ENCODE data around the gene OR1F1.
"Not testable (repeated sequence)": the region's sequence is repeated elsewhere in the genome, so short reads cannot be mapped to it uniquely, and the experiment has no call there.

OR1F1 gene

DNA sequence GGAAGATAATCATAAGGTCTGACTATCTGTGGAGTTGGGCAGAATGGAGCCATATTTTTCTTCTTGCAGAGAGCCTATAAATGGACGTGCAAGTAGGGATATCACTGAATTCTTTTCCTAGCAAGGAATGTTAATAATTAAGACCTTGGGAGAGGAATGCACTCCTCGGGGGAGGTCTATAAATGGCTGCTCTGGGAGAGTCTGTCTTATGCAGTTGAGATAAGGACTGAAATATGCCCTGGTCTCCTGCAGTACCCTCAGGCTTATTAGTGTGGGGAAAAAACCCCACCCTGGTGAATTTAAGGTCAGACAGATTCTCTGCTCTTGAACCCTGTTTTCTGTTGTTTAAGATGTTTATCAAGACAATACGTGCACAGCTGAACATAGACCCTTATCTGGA is 17.9 kb downstream of the OR1F1 start:
- not testable (repeated sequence) for DNase-seq

DNA sequence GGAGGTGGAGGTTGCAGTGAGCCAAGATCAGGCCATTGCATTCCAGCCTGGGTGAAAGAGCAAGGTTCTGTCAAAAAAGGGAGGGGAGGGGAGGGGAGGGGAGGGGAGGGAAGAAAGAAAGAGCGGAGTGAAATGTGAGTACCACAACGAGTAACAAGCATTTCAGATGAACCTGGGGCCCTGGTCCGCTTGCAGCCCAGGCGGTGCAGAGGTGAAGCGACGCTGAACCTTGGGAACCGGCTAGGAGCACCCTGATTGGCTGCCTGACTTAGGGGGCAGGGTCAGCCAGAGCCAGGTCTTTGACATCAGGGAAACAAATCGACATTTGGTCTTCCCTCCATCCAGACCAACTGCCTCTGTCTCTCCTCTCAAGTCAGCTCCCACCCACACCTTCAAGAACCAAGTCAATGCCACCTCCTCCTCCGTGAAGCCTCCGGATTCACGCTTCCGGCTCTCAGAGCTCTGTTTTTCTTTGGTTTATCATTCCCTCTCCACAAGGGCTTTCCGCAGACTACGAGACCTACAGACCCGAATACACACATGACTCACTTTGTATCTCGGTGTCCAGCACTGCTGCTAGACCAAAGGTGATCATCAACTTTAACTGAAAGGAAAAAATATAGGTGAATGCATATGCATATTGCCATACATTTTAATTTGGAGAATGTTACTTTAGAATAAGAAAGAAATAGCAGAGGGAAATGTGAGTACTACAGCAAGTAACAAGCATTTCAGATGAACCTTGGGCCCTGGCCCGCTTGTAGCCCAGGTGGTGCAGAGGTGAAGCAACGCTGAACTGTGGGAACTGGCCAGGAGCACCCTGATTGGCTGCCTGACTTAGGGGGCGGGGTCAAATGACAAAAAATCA is 19.3 kb downstream of the OR1F1 start:
- no peak for DNase-seq

DNA sequence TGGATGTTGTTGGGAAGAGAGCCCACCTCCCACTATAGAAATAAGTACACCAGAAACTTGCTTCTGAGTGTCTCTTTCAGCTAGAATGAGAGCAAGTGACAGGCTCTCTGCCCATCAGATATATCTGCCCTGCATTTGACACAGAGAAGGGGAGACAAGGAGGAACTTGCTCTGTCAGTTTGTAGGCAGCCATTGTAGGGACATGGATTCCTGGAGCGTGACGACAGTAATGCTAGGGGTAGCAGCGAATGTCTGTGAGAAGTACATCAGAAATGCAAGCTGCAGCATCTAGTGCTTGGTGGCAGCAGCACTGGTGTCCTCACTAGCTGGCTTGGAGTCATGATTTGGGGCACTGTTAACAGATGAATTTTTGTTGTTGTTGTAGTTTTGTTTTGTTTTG is 24.0 kb downstream of the OR1F1 start:
- no peak for DNase-seq

DNA sequence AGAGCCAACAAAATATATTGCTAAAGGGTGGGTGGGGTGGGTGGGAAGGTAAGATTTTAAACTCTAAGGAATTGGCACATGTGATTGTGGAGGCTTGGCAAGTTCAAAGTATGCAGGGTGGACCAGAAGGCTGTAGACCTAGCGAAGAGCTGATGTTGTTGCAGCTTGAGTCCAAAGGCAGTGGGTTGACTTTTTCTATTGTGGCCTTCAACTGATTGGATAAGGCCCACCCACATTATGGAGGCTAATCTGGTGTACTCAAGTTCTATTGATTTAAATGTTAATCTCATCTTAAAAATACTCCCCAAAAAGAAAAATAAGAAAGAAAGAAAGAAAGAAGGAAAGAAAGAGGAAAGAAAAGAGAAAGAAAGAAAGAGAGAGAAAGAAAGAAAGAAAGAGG is 24.6 kb downstream of the OR1F1 start:
- DNase-seq: no peak

DNA sequence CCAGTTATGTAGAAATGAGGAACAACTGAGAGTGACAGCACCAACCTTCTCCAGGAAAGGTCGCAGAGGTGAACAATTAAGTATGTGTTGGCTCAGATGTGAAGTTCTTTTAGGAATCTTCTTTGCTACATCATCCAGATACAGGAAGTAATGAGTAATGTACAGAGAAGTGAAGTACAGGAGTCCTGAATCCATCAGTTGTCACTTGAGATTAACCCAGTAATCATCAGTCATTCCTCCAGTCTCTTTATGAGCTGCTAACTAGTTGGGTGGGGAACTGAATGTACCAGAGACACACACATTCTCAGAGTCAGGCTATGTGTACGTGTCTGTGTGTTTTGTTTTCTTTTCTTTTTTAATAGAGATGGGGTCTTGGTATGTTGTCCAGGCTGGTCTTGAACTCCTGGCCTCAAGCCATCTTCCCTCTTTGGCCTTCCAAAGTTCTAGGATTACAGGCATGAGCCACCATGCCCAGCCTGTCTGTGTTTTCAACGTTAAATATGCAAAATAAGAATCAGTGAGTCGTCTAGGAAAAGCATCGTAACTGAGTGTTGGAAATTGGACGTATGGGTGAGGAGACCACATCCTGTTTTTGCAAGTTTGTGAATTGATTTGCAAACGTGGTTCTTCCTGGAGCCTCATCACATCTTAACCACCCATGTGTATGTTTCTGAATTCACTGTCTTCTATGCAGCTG is 27.0 kb downstream of the OR1F1 start:
- peak; percentile 60 to 61 for DNase-seq

DNA sequence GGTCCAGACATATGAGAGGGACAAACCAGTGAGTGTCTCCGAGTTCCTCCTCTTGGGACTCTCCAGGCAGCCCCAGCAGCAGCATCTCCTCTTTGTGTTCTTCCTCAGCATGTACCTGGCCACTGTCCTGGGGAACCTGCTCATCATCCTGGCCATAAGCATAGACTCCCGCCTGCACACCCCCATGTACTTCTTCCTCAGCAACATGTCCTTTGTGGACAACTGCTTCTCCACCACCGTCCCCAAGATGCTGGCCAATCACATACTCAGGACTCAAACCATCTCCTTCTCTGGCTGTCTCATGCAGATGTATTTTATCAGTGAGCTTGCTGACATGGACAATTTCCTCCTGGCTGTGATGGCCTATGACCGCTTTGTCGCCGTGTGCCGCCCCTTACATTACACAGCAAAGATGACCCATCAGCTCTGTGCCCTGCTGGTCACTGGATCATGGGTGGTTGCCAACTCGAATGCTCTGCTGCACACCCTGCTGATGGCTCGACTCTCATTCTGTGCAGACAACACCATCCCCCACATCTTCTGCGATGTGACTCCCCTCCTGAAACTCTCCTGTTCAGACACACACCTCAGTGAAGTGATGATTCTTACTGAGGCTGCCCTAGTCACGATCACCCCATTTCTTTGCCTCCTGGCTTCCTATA is 27.7 kb downstream of the OR1F1 start:
- DNase-seq: no peak

DNA sequence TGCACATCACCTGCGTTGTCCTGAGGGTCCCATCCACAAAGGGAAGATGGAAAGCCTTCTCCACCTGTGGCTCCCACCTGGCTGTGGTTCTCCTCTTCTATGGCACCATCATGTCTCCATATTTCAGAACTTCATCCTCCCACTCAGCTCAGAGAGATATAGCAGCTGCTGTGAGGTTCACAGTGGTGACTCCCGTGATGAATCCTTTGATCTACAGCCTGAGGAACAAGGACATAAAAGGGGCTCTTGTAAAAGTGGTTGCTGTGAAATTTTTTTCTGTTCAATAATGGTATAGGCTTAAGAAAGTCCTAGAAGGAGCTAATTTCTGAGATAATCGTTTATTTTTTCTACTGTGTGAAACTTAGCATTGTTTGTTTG is 28.2 kb downstream of the OR1F1 start:
- no peak for DNase-seq

DNA sequence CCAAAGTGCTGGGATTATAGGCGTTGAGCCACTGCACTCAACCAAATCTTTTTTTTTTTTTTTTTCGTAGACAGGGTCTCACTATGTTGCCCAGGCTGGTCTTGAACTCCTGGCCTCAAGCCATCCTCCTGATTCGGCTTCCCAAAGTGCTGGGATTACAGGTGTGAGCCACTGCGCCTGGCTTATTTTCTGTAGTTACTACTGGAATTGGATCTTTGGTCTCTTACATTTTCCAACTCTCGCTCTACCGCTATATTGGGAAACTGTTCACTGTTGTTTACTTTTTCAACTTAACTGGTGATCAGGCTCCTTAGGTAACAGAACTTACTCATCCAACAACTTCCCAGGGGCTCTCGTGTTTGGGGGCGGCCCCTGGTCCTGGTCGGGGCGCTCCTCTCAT is 32.8 kb downstream of the OR1F1 start:
- DNase-seq: no peak

DNA sequence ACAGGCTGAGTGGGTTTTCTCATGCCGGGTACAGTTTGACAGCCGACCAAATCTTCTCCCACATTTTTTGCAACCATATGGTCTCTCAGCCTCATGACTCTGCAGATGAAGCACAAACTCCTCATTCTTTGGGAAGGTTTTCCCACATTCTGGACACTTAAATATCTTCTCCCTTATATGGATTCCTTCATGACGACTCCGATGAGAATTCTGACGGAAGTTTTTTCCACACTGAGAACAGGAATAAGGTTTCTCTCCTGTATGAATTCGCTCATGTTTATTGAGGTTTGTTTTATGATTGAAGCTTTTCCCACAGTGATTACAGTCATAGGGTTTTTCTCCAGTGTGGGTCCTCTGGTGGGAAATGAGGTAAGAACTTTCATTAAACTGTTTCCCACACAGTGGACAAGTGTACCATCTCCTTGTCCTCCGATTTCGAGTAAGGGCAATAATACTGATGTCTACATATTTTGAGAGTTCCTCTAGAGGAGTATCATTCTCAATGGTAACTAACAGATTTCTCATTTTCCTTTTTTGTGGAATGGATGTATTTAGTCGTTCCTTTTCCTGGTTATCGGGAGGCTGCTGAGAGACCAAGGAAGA is 36.0 kb downstream of the OR1F1 start:
- DNase-seq: no peak

DNA sequence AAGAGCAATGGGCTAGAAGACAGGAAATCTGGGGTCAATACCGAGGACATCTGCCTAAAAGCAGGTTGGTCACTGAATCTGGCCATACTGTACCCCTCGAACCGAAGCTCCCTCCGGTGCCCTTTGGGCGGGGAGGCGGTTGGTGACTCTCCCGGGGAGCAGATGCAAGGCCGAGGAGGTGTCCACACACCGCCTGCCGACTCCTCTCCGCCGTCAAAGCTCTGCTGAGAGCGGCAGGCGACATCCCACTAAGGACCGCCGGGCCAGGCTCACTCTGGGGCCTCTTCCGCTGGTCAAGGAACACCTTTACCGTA is 46.5 kb downstream of the OR1F1 start:
- DNase-seq: no peak

DNA sequence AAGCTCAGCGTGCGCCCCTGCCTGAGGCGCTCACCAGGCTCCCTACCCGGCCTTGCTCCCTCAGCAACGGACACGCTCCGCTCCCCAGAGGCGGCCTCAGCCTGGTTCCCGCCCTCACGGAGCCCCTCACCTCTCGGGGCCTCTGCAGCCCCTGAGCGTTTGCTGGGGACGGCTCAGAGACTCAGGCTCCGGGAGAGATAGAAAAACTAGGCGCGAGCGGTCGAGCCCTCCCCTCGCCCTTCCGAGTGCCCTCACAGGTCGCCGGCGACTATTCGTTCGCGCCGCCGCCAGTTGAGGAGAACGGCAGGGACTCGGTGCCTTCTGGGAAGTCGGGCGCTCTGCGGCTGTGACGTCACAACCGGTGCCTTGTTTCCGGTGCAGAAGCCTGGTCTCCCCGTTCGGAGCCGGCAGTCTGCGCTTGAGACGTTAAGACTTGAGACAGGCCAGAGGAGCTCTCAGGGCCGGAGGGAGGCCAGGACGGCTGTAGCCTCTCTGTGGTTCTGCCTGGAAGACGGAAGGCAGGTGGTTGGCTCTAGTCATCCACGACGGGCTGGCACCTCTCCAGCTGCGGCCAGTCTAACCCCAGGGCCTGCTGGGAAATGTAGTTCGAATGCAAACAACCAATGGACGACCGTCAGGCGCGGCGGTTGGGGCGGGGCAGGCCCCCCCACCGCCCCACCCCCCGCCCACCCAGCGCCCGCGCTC is 47.0 kb downstream of the OR1F1 start, which contains the start of gene ZNF200:
TSS of gene ZNF200 (minus strand) at position 302 of the 705 bp plus-strand sequence. CDS start 1,403 bp downstream, outside the sequence.
- peak; percentile 92 to 93 for DNase-seq

DNA sequence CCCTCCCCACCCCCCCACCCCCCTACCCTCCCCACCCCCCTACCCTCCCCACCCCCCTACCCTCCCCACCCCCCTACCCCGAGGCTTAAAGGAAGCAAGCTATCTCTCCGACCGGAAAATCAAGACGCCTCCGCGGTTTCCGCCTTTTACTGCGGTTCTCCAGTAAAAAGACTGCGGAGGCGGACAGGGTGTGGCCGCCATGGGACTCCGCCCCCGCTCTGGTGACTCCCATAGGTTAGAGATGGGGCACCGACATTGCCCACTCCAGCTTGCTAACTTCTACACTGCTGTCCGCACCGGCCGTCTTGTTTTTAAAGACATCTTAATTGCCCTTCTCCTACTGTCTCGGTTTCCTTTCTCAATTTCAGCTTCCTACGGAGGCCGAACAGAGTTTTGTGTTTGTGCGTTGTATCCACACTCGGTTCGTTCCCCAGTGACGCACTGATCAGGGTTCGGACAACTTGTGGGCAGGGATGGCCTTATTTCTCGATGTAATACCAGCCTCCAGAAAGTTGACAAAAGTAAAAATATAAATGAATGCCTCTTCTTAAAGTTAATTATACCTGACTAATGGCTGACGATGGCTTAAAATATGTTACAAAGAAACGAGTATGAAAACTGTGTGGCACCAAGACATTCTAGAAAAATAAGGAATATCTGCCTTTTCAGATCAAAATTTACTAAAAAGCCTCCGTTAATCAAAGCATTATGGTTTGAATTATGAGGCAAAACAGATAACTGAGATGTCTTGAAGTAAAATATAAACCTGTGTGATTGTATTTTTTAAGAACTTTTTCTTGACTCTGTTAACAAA is 48.1 kb downstream of the OR1F1 start:
- DNase-seq: peak; percentile 42 to 63

DNA sequence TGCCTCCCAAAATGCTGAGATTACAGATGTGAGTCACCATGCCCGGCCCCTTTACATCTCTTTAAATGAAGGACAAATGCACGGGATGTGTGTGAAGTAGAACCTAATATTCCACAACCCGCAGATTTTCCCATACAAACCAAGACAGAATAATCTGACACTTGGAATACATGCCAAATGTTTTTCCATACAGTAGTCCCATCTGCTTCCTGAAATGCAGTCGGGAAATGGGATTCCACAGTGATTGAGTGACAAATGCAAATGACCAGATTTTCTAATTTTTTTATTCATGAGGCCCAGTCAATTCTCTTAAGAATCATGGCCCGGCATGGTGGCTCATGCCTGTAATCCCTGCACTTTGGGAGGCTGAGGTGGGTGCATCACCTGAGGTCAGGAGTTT is 53.8 kb downstream of the OR1F1 start:
- DNase-seq: no peak

DNA sequence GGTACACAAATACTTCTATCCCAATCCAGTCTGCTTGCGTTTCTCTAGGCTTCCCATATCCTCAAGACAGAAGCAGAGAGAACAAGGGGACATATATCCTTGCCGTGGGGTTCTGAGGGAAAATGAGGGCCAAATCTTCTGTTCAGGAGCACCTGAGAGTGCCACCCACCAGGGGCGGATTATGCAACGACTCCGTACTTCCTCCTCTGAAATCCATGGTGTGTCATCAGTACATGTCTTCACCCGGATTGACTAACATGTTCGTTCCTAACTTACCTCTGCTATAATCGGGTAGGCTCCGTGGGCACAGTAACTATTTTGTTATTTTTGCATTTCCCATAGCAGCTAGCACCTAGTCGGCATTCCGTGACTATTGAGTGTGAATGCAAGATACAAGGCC is 54.7 kb downstream of the OR1F1 start:
- DNase-seq: peak in 1 of 2 donors; percentile 21

DNA sequence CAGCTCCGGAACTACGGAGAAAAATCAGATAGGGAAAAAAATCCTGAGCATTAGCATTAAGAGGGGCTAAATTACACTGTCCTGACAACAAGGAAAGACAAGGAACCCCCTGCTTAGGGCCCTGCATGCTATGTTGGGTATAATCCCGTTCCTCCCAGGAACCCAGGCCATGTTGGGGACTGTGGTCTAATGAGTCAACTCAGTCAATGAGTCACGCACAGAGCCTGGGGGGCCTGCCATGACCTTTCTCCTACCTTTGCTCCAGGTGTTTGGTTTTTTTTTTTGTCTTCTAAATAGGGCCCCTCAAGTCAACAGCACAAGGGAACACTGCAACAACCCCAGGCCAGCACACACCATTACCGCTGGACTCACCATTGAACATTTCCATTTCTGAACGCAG is 55.9 kb downstream of the OR1F1 start:
- DNase-seq: no peak

DNA sequence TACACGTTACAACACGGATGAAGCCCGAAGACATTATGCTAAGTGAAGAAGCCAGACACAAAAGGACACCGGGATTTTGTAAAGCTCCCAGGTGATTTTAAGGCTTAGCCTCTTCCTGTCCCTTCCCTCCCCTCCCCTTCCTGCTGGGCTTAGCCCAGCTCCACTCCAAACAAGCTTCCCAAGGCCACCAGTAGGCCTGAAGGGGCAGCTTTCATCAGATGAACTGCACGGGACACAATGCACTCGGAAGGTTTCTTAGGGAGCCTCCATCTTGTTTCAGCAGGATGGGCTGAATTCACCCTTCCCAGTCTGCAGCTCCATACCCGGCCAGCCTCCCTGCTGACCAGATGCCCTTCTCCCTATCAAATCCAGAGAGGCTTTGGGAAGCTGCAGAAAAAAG is 58.0 kb downstream of the OR1F1 start:
- DNase-seq: no peak

DNA sequence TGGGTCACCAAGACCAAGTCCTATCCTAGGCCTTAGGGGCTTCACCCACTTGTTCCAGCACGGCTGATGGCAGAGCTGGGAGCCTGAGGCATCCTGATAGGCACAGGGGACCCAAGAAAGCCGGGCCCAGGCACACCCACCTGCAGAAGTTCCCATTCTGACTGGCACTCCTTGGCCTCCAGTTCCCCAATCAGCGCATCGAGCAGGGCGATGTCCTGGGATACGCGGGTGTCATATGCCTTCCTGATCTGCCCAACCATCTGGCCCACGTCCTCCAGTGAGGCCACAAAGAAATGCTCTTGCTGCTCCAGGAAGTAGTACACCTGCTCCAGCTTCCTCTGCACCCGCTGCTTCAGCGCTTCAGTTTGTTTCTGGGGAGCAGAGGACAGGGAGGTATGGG is 58.9 kb downstream of the OR1F1 start:
- no peak for DNase-seq

DNA sequence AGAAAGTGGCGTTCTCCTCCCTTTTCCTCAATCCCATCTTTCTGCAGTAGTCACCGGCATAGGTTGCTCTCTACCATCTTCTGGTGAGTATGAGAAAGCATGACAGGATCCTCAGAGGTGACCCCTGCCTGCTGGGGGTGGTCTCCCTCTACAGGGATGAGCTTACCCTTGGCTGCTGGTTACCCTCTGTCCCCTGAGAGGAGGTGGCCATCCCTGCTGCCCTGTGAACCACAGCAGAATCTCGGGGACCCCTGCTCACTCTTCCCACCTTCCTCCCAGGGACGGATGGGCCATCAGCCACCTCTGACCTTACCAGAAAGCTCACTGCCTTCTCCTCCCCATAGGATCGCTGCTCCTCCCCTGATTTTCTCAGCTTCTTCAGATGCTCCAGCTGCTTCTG is 60.6 kb downstream of the OR1F1 start:
- DNase-seq: no peak

DNA sequence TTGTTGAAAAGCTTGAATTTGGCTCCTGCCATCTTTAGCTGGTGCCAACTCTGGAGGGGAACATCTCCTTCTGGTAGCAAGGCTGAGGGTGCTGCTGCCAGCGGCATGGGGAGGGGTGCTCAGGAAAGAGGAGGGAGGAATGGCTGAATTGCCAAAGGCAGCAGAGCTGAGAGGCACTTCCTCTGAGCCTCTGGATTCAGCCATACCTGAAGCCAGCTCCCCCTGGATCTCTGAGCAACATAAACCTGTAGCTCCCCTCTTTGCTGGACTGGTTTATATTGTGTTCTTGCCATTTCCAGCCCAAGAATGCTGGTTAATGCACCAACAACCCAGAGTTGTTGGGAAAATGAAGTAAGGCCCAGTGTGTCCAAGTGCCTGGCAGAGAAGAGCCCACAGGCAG is 61.0 kb downstream of the OR1F1 start:
- no peak for DNase-seq

DNA sequence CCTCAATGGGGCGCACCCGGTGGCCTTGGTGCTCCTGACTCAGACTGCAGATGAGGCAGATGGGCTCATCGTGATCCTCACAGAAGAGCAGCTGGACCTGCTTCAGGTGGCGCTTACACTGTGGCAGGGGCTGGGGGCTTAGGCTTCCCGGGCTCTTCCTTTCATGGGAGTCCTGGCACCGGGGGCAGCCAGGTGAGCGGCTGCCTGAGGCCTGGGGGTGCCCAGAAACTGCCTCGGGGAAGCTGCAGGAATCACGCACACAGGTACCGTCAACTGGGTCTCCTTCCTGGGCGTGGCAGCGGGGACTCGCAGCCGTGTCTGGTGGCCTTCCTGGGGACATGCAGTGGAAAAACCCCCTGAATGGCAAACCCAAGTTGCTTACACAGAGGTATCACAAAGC is 61.4 kb downstream of the OR1F1 start:
- no peak for DNase-seq

DNA sequence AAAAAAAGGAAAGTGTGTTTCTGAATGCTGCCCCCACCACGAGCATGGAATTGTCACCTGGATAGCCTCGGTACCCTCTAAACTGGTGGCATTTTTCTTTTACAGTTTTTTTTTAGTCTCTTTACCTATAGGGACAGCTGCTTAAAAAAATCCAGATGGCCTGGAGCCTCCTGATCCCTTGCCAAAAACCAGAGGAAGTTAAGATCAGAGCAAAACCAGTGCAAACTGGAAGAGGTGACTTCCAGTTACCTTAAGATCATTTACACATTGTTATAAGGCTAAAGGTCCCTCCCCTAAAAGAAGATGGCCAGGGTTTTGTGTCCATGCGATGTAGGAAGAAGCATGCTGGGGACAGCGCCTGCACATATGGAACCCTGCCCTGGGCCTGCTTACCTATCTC is 65.0 kb downstream of the OR1F1 start:
- no peak for DNase-seq

DNA sequence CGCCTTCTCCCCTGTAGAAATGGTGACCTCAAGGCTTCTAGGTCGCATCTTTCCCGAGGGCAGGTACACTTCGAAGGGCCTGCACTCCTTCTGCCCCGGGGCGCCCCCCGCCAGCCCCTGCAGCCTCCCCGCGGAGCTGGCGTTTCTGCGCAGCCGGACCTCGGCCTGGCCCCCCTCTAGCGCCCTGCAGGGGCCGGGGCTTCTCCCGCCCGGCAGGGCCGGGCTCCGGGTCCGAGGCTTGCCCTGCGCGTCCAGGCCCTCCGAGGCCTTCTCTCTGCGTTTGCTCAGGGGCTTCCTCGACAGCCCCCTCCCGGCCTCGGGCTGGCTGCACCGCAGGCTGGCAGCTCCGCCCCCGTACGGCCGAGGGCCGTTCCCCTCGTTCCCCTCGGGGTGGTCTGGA is 66.3 kb downstream of the OR1F1 start:
- no peak for DNase-seq

Measured in CD4-positive, alpha-beta T cell treated with Interleukin-1 beta for 1 hour (primary cell).